ENCODE data around the gene RAP1B. TPM values are rescaled to one million over a fixed set of nuclear protein-coding genes. Genes with fewer than 3 reads are reported as not detected.

Gene RAP1B
- total RNA-seq, 5 donors from 2014 or later (not counting 1 experiment from before 2014, with no cell fraction given): 163 to 290 (median 170) TPM

- POLR2A ChIA-PET: interaction anchor here (0.5 to 1.1 kb wide), 3 partner anchors 8 to 50 kb away, joined by 3 to 8 read pairs (median 4); no protein-coding TSS in a partner anchor
- H3K4me3 Mint-ChIP-seq: peak overlapping the region in 1 of 3 donors; percentile 10
These were observed 24.7 kb upstream of the RAP1B start for GRCh38 chr12:68585966-68586365.

DNA sequence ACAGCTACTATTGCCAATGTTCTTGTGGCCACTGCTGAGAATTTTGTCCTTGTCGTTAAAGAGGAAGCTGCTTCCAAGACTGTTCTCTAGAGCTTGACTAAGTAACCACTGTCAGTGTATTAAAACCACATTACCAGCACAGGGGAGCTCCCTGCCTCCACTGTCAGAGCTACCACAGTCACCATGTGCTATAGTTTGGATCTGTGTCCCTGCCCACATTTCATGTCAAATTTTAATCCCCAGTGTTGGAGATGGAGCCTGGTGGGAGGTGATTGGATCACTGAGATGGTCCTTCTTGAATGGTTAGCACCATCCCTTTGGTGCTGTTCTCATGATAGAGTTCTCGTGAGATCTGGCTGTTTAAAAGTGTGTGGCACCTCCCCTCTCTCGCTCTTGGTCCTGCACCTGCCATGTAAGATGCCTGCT lies 23.2 kb upstream of the RAP1B start:
- WGBS (ENCODE audit: insufficient coverage): 44% methylated on average over 2 of the region's 3 CpGs
- no peaks in the 10 kb centered on the region for H3K27me3 Mint-ChIP-seq
- peaks cover 6% of the 10 kb centered on the region for H3K36me3 Mint-ChIP-seq
- peak in 27 of 35 experiments; percentile 4 to 58 (median 29) for DNase-seq
- Histone ChIP-seq H3K36me3 (ENCODE audit: control insufficient read depth in 2 of 2, extremely low read depth in 1 of 2, insufficient read depth in 1 of 2, low read length in 1 of 2) (peaks cover 0 to 7% of the 10 kb centered on the region in 2 donors), H3K4me3 (ENCODE audit: control insufficient read depth in 1 of 2, extremely low read depth in 1 of 2, low read length in 1 of 2) (no peak overlapping the region), H3K4me1 (ENCODE audit: control insufficient read depth in 1 of 2, extremely low read depth in 1 of 2, insufficient read depth in 2 of 2, low read length in 2 of 2) (peaks cover 36 to 37% of the 10 kb centered on the region in 2 experiments), H3K9me3 (no peaks in the 10 kb centered on the region), H3K27ac (ENCODE audit: low read length) (no peak overlapping the region), H3K27me3 (replicated peaks in 1 of 2; ENCODE audit: control insufficient read depth in 2 of 2, extremely low read depth in 1 of 2, insufficient read depth in 2 of 2, low read length in 1 of 2) (peaks cover 0 to 5% of the 10 kb centered on the region in 2 experiments)
- H3K4me1 Mint-ChIP-seq: peaks cover 50 to 59% (median 54%) of the 10 kb centered on the region in 3 donors
- H3K9me3 Mint-ChIP-seq: peaks cover 6 to 17% (median 7%) of the 10 kb centered on the region in 3 donors
- CTCF ChIA-PET: interaction anchor here (0.6 to 1.1 kb wide), 5 partner anchors 20 to 249 kb away, joined by 3 to 8 read pairs (median 6); no protein-coding TSS in a partner anchor
- H3K27ac Mint-ChIP-seq: peak overlapping the region; percentile 79 to 86
- peak; percentile 51 to 65 (median 58) for ATAC-seq (replicated peaks in 1 of 4)
- H3K4me3 Mint-ChIP-seq: peak overlapping the region in 1 of 3 donors; percentile 43
- POLR2A ChIA-PET: interaction anchor here (0.7 to 1.2 kb wide), 2 partner anchors 13 to 26 kb away, joined by 3 to 11 read pairs; no protein-coding TSS in a partner anchor

More at GRCh38 chr12:68585966-68586365, 24.7 kb upstream of the RAP1B start:
- H3K36me3 Mint-ChIP-seq: peaks cover 6% of the 10 kb centered on the region
- Histone ChIP-seq H3K36me3 (ENCODE audit: control insufficient read depth in 2 of 2, extremely low read depth in 1 of 2, insufficient read depth in 1 of 2, low read length in 1 of 2) (peaks cover 0 to 7% of the 10 kb centered on the region in 2 donors), H3K27me3 (replicated peaks in 1 of 2; ENCODE audit: control insufficient read depth in 2 of 2, extremely low read depth in 1 of 2, insufficient read depth in 2 of 2, low read length in 1 of 2) (peaks cover 0 to 5% of the 10 kb centered on the region in 2 experiments), H3K4me1 (ENCODE audit: control insufficient read depth in 1 of 2, extremely low read depth in 1 of 2, insufficient read depth in 2 of 2, low read length in 2 of 2) (peaks cover 24 to 29% of the 10 kb centered on the region in 2 experiments), H3K27ac (ENCODE audit: low read length) (no peak overlapping the region), H3K9me3 (no peaks in the 10 kb centered on the region), H3K4me3 (ENCODE audit: control insufficient read depth in 1 of 2, extremely low read depth in 1 of 2, low read length in 1 of 2) (no peak overlapping the region)
- no peaks in the 10 kb centered on the region for H3K27me3 Mint-ChIP-seq
- peaks cover under 1 to 11% (median 6%) of the 10 kb centered on the region in 3 donors for H3K9me3 Mint-ChIP-seq
- ATAC-seq (replicated peaks in 1 of 4): no peak
- DNase-seq: no peak
- CTCF ChIA-PET: no interaction called here
- 100% methylated on average over 2 of the region's 5 CpGs for WGBS (ENCODE audit: insufficient coverage)
- peak overlapping the region in 1 of 2 donors; percentile 28 for H3K27ac Mint-ChIP-seq
- H3K4me1 Mint-ChIP-seq: peaks cover 36 to 52% (median 39%) of the 10 kb centered on the region in 3 donors

DNA sequence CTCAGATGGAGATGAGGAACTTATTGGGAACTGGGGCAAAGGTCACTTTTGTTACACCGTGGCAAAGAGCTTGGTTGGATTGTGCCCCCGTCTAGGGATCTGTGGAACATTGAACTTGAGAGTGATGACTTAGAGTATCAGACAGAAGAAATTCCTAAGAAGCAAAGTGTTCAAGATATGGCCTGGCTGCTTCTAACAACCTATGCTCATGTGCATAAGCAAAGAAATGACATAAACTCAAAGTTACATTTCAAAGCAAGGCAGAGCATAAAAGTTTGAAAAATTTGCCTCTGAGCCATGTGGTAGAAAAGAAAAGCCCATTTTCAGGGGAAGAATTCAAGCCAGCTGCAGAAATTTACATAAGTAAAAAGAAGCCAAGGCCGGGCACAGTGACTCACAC lies 21.5 kb upstream of the RAP1B start:
- H3K4me1 Mint-ChIP-seq: peaks cover 51 to 55% (median 52%) of the 10 kb centered on the region in 3 donors
- H3K9me3 ChIP-seq: no peaks in the 10 kb centered on the region
- peaks cover 42 to 46% of the 10 kb centered on the region in 2 experiments for H3K4me1 ChIP-seq (ENCODE audit: control insufficient read depth in 1 of 2, extremely low read depth in 1 of 2, insufficient read depth in 2 of 2, low read length in 2 of 2)
- H3K4me3 ChIP-seq (ENCODE audit: control insufficient read depth in 1 of 2, extremely low read depth in 1 of 2, low read length in 1 of 2): no peak overlapping the region
- H3K27ac ChIP-seq (ENCODE audit: low read length): no peak overlapping the region
- ChIA-PET POLR2A (no interaction called here), CTCF (interaction anchor here in 1 of 2 donors (0.6 kb wide), 1 partner anchor 167 kb away, joined by 3 read pairs; no protein-coding TSS in a partner anchor)
- ATAC-seq (replicated peaks in 1 of 4) (no peak), DNase-seq (no peak)
- peaks cover 0 to 5% of the 10 kb centered on the region in 2 experiments for H3K27me3 ChIP-seq (replicated peaks in 1 of 2; ENCODE audit: control insufficient read depth in 2 of 2, extremely low read depth in 1 of 2, insufficient read depth in 2 of 2, low read length in 1 of 2)
- H3K36me3 Mint-ChIP-seq: peaks cover 6% of the 10 kb centered on the region
- H3K4me3 Mint-ChIP-seq: peak overlapping the region in 1 of 3 donors; percentile 48
- H3K36me3 ChIP-seq (ENCODE audit: control insufficient read depth in 2 of 2, extremely low read depth in 1 of 2, insufficient read depth in 1 of 2, low read length in 1 of 2): peaks cover 0 to 7% of the 10 kb centered on the region in 2 donors
- peaks cover 7 to 17% (median 9%) of the 10 kb centered on the region in 3 donors for H3K9me3 Mint-ChIP-seq
- no peaks in the 10 kb centered on the region for H3K27me3 Mint-ChIP-seq
- WGBS (ENCODE audit: insufficient coverage): no CpG with 5 or more reads among the region's 3 CpGs
- H3K27ac Mint-ChIP-seq: peak overlapping the region; percentile 9 to 36

DNA sequence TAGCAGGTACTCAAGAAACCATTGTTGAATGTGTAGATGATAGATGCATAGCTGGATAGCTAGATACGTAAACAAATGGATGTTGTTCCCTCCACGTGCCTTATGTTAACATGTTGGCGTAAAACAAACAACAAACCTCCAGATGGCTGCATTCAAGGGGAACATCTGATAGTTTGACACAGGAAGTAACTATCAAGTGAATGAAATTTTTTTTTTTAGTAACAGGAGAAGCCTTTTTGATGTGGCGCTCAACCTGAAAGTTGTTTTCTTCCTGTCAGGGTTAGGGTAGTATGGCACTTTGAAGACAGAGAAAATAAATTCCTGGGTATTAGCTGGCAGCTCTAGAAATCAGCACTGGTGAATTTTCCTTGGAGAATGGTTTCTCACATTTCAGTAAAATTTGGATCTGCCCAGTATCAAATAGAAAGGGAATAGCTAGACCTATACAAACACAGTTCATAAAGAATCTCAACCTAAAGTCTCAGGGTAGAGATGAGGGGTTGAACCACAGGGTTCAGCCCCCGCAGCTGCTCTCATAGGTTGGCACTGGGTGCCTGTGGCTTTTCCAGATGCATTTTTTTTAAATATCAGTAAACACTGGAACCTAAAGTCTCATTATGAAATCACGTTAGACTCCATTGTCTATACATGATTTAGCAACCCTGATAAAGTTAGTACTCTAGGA lies 18.8 kb upstream of the RAP1B start:
- peaks cover 47 to 48% of the 10 kb centered on the region in 2 experiments for H3K4me1 ChIP-seq (ENCODE audit: control insufficient read depth in 1 of 2, extremely low read depth in 1 of 2, insufficient read depth in 2 of 2, low read length in 2 of 2)
- ATAC-seq (replicated peaks in 1 of 4) (peak; percentile 87 to 90 (median 88)), DNase-seq (peak in 25 of 35 experiments; percentile 10 to 79 (median 34))
- no peak overlapping the region for H3K4me3 ChIP-seq (ENCODE audit: control insufficient read depth in 1 of 2, extremely low read depth in 1 of 2, low read length in 1 of 2)
- H3K27me3 ChIP-seq (replicated peaks in 1 of 2; ENCODE audit: control insufficient read depth in 2 of 2, extremely low read depth in 1 of 2, insufficient read depth in 2 of 2, low read length in 1 of 2): peaks cover 0 to 5% of the 10 kb centered on the region in 2 experiments
- H3K27ac ChIP-seq (ENCODE audit: low read length): peak overlapping the region; percentile 68
- Mint-ChIP-seq H3K9me3 (peaks cover 7 to 17% (median 9%) of the 10 kb centered on the region in 3 donors), H3K4me1 (peaks cover 49 to 61% (median 60%) of the 10 kb centered on the region in 3 donors), H3K4me3 (peak overlapping the region; percentile 18 to 53 (median 48)), H3K36me3 (peaks cover 6% of the 10 kb centered on the region), H3K27ac (peak overlapping the region; percentile 86 to 94), H3K27me3 (no peaks in the 10 kb centered on the region)
- ChIA-PET CTCF (interaction anchor here in 1 of 2 donors (0.6 to 1.3 kb wide), 3 partner anchors 31 to 208 kb away, joined by 3 read pairs; no protein-coding TSS in a partner anchor), POLR2A (interaction anchor here (0.6 to 1.4 kb wide), 6 partner anchors 9 to 227 kb away, joined by 3 to 5 read pairs (median 3); partner anchors contain the start of gene RAP1B (in 1 of the 2))
- H3K9me3 ChIP-seq: no peaks in the 10 kb centered on the region
- peaks cover 0 to 2% of the 10 kb centered on the region in 2 donors for H3K36me3 ChIP-seq (ENCODE audit: control insufficient read depth in 2 of 2, extremely low read depth in 1 of 2, insufficient read depth in 1 of 2, low read length in 1 of 2)
- WGBS (ENCODE audit: insufficient coverage): 0% methylated on average over 1 of the region's 6 CpGs

DNA sequence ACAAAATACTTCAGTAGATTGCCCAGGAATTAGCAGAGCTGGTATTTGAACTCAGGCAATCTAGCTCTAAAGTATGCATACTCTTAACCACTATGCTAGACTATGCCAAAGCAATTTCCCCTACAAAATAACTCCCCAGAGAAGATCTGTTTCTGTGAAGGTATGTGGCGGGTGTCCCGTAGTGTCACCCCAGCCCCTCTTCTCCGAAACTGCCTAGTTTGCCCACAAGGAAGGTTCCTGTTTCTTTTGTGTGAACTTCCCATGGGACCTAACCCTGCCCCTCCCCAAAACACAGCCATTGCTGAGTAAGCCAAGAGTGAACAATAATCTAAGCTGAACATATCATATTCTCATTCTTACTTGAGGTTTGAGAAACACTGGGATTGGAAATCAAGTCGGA lies 15.5 kb upstream of the RAP1B start:
- ChIA-PET POLR2A (interaction anchor here in 1 of 2 donors (1.0 to 1.6 kb wide), 2 partner anchors 10 to 17 kb away, joined by 5 read pairs; no protein-coding TSS in a partner anchor), CTCF (interaction anchor here in 1 of 2 donors (0.5 to 0.6 kb wide), 2 partner anchors 49 to 1323 kb away, joined by 3 read pairs; no protein-coding TSS in a partner anchor)
- DNase-seq (no peak), ATAC-seq (replicated peaks in 1 of 4) (no peak)
- H3K9me3 Mint-ChIP-seq: peaks cover 2 to 11% (median 7%) of the 10 kb centered on the region in 3 donors
- H3K4me1 Mint-ChIP-seq: peaks cover 65 to 69% (median 67%) of the 10 kb centered on the region in 3 donors
- H3K27me3 Mint-ChIP-seq: no peaks in the 10 kb centered on the region
- H3K4me1 ChIP-seq (ENCODE audit: control insufficient read depth in 1 of 2, extremely low read depth in 1 of 2, insufficient read depth in 2 of 2, low read length in 2 of 2): peaks cover 50 to 59% of the 10 kb centered on the region in 2 experiments
- no peaks in the 10 kb centered on the region for H3K36me3 ChIP-seq (ENCODE audit: control insufficient read depth in 2 of 2, extremely low read depth in 1 of 2, insufficient read depth in 1 of 2, low read length in 1 of 2)
- no peaks in the 10 kb centered on the region for H3K27me3 ChIP-seq (replicated peaks in 1 of 2; ENCODE audit: control insufficient read depth in 2 of 2, extremely low read depth in 1 of 2, insufficient read depth in 2 of 2, low read length in 1 of 2)
- no CpG with 5 or more reads among the region's 4 CpGs for WGBS (ENCODE audit: insufficient coverage)
- H3K4me3 Mint-ChIP-seq: peak overlapping the region in 1 of 3 donors; percentile 40
- no peaks in the 10 kb centered on the region for H3K9me3 ChIP-seq
- no peak overlapping the region for H3K27ac ChIP-seq (ENCODE audit: low read length)
- H3K27ac Mint-ChIP-seq: peak overlapping the region; percentile 41 to 52
- H3K4me3 ChIP-seq (ENCODE audit: control insufficient read depth in 1 of 2, extremely low read depth in 1 of 2, low read length in 1 of 2): no peak overlapping the region
- H3K36me3 Mint-ChIP-seq: no peaks in the 10 kb centered on the region

GRCh38 chr12:68601767-68602166 lies 8.9 kb upstream of the RAP1B start:
- WGBS (ENCODE audit: insufficient coverage): 33% methylated on average over 1 of the region's 1 CpG
- CTCF ChIA-PET: no interaction called here
- POLR2A ChIA-PET: no interaction called here

More at GRCh38 chr12:68601767-68602166, 8.9 kb upstream of the RAP1B start:
- Histone ChIP-seq H3K4me3 (ENCODE audit: control insufficient read depth in 1 of 2, extremely low read depth in 1 of 2, low read length in 1 of 2) (no peak overlapping the region), H3K27ac (ENCODE audit: low read length) (no peak overlapping the region), H3K36me3 (ENCODE audit: control insufficient read depth in 2 of 2, extremely low read depth in 1 of 2, insufficient read depth in 1 of 2, low read length in 1 of 2) (no peaks in the 10 kb centered on the region), H3K27me3 (replicated peaks in 1 of 2; ENCODE audit: control insufficient read depth in 2 of 2, extremely low read depth in 1 of 2, insufficient read depth in 2 of 2, low read length in 1 of 2) (no peaks in the 10 kb centered on the region), H3K4me1 (ENCODE audit: control insufficient read depth in 1 of 2, extremely low read depth in 1 of 2, insufficient read depth in 2 of 2, low read length in 2 of 2) (peaks cover 20 to 25% of the 10 kb centered on the region in 2 experiments), H3K9me3 (no peaks in the 10 kb centered on the region)
- Mint-ChIP-seq H3K27me3 (no peaks in the 10 kb centered on the region), H3K4me1 (peaks cover 36 to 48% (median 41%) of the 10 kb centered on the region in 3 donors), H3K36me3 (no peaks in the 10 kb centered on the region), H3K9me3 (no peaks in the 10 kb centered on the region), H3K4me3 (no peak overlapping the region), H3K27ac (no peak overlapping the region)
- ATAC-seq (replicated peaks in 1 of 4) (no peak), DNase-seq (no peak)
